SIG-M5 treated with dmso at 0.1 percent for 504 hours (cell line): Measurements from ENCODE around the gene POLR3K.

ENCODE experiments used
- DNase-seq: peaks from one replicate; lab custom pipeline; 2025; ENCODE audit not compliant: unreplicated experiment; lab: John Stamatoyannopoulos, UW

The POLR3K gene

DNA sequence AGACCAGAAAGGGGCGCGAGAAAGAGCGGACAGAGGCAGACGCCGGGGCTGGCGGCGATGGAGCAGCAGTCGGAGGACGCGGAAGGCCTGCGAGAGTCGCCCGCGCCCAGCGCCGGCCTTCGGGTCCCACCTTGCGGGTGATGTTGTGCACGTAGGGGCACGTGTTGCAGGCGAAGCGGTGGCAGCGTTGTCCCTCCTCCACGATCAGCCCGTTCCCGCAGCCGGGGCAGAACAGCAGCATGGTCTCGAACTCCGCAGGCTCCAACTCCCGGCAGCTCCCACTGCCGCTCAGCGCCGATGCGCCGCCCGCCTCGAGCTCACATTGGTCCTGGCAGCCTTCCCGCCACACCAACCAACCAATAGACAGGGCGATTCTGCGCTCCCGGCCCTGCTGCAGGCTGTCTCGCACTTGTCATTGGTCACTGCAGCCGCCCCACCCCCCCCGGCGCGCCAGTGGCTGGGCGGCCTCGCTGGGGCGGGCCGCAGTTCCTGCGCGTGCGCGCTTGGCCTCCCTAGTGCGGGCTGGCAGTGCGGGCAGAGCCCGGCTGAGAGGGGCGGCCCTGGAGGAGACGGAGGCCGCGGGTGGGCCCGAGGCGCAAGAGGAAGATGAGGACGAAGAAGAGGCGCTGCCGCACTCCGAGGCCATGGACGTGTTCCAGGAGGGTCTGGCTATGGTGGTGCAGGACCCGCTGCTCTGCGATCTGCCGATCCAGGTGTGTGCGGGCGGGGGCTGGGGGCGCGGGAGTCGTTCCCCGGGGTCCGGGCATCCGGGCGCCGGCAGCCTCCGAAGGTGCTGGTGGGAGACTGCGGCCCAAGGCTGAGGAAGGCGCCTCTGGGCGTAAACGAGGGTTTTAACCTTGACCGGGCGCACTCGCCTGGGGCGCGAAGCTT, at the start of gene POLR3K, which contains the start of gene SNRNP25:
Gene POLR3K (minus strand): TSS at position 263 of the 891 bp plus-strand sequence. CDS start 22 bp downstream, at position 241.
Gene SNRNP25 (plus strand): TSS at position 483 of the 891 bp plus-strand sequence. CDS start 189 bp downstream, at position 672.
- DNase-seq, result peak; percentile 96

DNA sequence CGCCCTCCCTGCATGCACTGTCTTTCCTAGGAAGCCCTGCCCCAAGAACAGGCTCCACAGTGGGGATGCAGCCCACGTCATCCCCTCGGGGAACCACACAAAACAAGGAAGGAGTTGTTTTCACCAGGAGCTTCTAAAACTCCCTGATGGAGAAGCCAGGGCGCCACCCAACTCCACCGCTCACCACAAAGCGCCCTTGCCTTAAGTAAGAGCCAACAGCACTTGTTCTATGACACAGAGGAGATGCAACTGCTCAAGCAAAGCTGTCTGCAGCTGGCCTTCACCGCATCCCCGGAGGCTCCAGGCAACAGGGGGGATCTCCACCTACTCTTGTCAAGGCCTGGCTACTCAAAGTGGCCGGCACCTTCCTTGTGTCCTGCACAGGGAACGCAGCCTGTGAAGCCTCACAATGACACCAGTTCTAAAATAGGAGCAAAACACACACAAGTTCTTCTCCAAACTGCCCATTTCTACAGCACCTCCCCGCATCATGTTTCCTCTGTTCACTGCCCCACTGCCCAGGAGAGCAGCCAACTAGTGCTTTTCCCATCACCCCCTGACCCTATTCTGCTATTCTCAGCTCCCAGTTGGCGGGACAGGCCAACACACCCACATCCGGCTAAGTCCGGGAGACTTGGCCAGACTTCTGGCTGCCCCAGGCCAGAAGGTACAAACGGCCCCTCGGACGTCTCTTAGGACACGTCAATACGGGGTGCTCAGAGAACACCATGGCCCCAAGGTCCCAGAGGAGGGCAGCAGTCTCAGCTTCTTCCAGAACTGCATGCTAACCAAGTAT, 48.9 kb upstream of the POLR3K start:
- DNase-seq, result no peak

DNA sequence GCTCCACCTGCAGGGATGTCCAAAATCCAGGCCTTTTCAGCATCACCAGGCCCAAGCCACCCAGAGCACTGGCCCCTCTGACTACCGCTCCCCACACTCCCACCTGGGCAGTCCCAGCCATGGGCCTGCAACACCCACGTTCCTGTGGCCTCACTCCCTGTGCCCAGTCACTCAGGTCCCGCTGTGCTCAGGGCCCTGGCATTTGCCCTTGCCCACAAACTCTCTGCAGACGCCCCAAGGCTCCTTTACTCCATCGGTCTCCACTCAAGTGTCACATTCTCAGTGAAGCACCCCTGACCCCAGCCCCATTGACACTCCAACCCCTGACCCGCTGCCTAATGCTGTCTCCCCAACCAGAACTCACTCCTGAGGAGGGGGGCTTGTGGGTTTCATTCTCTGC, 48.2 kb upstream of the POLR3K start:
- no peak for DNase-seq

DNA sequence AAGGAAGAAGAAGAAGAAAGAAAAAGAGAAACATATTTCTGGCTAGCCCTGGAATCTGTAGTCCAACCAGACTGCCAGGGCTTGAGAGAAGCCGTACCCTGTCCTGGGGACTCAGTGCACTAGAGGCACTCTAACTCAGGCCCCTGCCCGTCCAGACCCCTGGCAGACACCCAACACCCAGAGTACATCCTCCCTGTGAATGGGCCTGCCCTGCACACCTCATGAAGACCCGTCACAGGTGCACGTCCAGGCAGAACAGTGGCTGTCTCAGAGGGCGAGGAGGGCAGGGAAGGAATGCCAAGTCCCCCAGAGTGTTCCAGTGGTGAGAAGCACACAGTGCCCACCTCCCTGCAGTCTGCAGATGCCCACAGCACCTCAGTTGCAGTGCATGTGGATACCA, 47.6 kb upstream of the POLR3K start:
- no peak for DNase-seq

DNA sequence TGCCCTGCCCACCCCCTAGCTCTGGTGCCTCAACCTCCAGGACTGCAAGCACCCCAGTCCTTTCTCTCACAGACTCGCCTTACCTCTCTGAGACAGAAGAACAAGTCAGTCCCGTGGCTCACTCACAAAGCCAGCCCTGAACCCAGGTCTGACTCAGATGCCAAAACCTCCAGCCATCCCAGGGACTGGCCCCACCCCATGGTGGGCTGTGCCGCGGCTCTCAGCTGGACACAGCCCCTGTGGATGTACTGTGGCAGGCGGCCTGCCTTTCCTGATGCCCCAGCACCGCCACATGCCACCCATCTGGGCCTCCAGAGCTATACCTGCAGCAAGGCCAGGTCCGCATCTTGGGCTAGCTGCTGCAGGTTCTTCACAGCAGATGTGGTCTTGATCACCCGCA, 44.4 kb upstream of the POLR3K start:
- no peak for DNase-seq

DNA sequence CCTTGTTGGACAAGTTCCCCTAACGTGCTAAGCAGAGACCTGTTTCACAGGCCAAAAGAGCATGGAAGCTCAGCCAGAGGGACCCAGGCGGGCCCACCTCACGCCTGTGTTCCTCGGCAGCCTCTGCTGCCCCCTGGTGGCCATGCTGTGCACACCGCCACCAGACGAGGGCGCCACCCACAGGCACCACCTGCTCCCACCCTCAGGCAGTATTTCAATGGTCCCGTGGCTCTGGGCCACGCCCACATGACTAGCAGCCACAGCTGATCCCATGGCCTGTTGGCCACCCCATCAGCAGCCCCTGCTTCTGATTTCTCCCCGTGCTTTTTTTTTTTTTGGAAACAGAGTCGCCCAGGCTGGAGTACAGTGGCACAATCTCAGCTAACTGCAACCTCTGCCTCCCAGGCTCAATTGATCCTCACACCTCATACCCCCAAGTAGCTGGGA, 43.5 kb upstream of the POLR3K start:
- peak; percentile 90 for DNase-seq

DNA sequence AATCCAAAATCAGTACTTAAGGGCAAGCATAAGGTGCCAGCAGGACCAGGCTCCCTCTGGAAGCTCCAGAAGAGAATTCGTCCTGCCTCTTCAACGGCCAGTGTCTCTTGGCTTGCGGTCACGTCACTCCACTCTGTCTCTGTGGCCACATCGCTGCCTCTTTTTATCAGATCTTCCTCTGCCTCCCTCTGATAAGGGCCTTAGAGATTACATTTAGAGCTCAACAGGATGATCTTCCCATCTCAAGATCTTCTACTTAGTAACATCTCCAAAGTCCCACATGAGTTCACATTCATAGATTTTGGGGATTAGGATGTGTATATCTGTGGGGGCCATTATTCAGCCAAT, 41.5 kb upstream of the POLR3K start:
- DNase-seq, result no peak

DNA sequence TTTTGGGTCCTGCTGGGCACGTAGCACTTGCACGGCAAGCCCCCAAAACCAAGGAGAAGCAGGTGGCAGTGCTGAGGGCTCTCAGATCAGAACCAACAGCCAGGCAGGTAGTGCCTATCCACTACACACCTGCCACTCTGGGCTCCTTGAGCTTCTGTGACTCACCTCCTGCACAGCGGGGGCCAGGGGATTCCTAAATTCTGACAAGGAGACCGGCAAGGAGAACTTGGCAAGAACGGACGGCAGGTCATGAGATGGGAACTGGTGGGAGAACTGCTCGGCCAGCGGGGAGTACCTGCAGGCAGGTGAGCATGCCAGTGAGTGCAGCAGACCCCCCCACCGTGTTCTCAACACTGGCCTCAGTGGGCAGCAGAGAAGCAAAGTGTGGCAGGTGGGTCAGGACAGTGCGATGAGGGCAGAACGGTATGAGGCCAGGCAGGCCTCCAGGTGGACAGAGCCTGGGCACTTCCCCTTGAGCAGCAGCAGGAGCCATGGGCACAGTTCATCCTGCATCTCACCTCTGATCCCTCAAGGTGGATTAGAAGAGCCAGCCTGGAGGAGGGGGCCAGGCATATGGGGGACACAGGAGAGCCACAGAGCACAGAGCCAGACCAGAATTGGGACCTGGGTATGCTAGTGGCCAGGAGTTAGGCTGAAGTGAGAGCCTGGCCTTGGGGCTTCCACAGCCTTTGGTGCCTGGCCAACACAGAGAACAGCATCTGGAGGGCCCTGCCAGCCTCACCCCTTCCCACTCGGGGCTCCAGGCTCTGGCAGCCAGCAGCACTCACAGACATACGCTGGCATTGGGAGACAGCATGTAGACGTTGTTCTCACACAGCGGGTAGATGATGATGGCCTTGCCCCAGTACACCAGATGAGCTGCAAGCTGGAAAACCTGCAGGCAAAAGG, 39.3 kb upstream of the POLR3K start:
- no peak for DNase-seq

DNA sequence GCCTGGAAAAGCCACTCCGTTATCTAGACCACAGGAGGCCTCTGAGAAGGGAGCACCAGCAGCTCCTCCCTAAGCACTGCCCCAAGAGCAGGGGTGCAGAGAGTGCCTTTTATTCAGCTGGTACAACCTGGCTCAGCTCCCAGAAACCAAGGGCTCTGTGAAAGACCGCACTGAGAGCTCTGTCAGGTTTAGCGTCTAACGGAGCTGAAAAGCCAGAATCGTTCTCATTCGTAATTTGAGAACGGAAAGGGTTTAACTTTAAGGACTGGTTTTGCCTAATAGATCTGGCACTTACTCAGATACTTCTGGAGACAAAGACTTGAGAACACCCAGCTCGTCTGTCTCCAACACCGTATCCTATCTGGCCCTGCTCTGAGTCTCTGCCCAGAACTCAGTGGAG, 38.1 kb upstream of the POLR3K start:
- no peak for DNase-seq

DNA sequence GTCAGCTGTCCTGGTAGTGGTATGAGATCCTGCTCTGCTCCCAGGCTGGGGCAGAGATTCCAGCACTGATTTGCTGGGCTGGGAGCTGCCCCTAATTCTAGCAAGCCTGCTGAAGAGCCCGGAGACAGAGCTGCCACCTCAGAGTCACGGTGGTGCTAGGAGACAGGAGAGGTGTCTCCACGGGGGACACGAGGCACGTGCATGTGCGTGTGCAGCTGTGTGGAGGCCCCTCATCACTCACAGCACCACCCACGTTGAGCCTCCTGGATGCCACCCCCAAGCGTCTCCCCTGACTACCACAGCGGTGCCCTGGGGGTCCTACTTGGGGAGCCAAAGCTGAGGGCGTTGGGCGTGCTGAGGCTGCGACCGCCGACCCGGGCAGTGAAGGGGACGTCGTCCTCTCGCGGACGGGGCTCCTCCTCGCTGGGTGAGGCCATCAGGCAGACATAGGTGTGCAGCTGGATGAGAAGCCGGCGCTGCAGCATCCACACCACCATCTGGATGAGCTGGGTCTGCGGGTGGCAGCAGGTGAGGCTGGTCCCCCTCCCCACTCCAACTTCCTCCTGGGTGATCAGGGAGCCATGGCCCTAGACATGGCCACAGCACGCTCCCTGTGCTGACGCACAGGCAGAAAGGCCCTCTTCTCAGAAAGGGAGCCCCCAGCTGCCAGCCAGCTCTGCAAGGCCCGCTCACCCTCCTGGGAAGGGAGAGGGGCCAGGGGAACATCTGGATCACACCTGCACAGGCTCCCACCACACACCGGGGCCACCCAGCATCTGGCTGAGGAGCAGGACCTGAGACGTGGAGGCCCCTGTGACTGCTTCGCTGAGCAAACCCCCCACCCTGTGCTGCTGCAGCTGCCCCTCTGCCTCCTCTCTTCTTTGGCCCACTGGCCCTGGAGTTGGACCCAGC, 36.2 kb upstream of the POLR3K start:
- no peak for DNase-seq

DNA sequence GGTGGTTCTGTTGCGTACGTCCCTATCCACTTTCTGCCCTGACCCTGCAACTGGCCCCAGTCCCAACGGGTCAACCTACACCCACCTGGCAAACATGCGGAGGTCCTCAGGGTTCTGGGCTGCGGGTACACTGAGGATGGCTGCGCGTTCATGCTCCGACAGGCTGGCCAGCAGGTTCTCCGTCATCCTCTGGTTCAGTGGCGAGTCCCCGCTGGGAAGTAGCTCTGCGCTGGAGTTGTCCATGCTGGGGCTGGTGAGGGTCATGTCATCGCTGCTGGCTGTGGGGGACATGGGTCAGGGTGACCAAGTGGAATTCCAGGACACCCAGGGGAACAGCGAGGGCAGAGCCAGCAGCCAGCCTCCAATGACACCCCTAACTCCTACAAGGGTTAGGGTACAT, 35.2 kb upstream of the POLR3K start:
- no peak for DNase-seq

DNA sequence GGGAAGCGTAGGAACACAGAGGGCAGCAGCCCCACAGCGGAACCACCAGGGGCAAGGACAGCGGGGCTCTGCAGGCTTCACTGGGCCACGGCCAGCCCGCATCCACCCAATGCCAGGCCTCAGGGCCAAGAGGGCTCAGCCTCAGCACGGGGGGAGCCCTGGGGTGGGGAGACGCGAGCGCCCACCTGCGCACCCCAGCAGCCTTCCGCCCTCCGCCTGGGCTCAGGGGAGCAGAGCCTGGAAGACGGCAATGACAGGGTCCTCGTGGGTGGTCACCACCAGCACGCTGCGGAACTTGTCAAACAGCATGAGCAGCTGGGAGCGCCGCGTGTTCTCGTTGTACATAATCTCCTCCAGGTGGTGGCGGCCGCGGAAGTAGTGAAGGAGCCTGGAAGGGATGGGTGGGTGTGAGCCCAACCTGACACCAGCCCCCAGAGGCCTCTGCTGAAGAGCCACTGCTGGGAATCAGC, 33.1 kb upstream of the POLR3K start:
- no peak for DNase-seq

DNA sequence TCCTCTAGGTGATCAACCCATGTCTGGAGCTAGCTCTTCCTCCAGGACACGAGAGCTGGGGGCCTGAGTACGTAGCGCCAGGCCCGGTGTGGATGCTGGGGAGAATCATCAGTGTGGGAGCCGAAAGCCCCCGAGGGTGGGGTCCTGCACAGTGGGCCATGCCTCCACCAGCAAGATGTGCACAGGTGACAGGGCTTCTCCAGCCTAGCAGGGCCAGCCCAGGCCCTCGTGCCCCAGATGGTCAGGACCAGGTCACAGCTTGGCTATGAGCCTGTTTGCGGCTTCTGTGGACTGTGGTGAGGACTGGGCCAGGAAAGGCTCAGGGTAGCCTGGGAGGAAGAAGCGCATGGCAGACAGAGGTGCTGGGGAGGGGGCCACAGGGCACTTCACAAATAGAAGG, 32.5 kb upstream of the POLR3K start:
- no peak for DNase-seq

DNA sequence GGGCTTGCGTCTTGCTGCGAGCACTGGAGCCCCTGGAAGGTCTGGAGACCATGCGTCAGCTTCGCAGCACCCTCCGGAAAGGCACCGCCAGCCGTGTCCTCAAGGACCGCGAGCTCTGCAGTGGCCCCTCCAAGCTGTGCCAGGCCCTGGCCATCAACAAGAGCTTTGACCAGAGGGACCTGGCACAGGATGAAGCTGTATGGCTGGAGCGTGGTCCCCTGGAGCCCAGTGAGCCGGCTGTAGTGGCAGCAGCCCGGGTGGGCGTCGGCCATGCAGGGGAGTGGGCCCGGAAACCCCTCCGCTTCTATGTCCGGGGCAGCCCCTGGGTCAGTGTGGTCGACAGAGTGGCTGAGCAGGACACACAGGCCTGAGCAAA, 32.0 kb upstream of the POLR3K start:
- DNase-seq, result no peak

DNA sequence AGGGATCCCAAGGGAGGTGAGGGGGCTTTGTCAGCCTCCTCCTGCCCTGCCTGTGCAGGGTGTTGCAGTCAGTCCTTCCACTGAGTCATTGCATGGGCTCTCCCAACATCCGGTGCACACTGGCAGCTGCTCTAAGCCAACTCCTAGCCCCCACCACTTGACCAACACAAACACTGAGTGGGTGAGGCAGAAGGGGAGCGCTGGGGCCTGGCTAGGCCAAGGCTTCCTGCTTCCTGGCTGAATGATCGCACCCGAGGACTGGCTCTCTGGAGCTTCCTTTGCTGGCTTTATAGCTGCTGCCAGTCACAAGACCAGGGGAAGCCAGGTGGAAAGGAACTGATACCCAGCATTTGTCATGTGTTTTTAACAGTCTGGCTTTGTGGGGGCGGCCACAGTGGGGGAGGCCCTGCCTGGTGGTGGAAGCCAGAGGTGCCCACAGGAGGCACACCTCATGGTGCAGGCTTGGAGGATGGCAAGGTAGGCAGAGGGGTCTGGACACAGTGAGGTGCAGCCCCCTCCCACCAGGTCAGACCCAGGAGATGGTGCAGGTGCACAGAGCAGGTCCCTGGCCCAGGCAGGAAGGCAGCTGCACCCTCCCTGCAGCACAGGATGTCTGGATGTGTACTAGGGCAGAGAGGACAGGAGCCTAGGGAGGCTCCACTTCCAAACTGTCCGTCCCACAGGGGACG, 31.5 kb upstream of the POLR3K start:
- no peak for DNase-seq

DNA sequence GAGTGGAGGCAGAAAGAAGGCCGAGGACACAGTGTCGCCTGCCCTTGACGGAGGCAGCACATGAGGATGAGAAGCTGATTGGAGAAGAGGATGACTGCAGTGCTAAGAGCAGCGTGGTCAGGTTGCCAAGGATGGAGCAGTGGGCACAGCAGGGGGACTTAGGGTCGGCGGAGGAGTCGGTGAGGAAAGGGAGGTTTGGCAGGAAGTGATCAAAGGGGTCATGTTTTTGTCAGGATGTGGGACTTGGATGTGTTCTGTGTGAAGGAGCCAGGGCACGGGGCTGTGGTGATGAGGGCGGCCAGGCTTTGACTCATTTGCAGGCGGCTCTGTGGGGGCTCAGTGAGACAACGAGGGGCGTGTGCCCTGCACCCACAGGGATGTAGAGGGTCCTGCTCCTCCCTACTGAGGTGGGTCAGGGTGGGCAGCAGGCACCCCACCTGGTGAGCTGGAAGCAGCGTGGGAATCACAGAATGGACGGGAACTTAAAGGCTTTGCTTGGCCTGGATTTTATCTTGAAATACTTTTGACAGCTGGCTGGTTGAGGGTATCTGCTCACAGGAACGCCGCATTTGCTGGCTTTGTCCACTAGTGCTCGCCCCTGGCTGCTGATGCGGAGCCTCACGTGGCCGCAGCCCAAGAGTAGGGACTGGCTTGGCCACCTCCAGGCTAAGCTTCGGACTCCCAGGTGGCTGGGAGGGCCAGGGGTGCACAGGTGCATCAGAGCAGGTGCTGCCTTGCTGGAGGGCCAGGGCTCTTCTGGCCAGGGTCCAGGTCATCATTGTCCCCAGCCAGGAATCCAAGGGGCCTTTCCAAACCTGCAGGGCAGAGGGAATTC, 30.6 kb upstream of the POLR3K start:
- no peak for DNase-seq

DNA sequence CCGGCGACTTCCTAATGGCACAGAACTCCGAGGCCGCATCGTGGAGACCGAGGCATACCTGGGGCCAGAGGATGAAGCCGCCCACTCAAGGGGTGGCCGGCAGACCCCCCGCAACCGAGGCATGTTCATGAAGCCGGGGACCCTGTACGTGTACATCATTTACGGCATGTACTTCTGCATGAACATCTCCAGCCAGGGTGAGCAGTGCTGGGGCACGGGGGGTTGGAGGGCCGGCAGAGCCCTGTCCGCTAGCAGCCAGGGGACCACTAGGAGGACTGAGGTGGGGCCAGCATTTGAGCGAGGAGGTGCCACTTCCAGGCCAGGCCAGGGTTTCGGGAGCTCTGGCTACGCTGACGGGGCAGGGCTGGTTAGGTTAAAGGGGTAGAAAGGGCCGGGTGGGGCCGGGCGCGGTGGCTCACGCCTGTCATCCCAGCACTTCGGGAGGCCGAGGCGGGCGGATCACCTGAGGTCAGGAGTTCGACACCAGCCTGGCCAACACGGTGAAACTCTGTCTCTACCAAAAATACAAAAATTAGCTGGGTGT, 29.7 kb upstream of the POLR3K start:
- no peak for DNase-seq
